ENCODE data around the gene UCN2.

UCN2 gene

DNA sequence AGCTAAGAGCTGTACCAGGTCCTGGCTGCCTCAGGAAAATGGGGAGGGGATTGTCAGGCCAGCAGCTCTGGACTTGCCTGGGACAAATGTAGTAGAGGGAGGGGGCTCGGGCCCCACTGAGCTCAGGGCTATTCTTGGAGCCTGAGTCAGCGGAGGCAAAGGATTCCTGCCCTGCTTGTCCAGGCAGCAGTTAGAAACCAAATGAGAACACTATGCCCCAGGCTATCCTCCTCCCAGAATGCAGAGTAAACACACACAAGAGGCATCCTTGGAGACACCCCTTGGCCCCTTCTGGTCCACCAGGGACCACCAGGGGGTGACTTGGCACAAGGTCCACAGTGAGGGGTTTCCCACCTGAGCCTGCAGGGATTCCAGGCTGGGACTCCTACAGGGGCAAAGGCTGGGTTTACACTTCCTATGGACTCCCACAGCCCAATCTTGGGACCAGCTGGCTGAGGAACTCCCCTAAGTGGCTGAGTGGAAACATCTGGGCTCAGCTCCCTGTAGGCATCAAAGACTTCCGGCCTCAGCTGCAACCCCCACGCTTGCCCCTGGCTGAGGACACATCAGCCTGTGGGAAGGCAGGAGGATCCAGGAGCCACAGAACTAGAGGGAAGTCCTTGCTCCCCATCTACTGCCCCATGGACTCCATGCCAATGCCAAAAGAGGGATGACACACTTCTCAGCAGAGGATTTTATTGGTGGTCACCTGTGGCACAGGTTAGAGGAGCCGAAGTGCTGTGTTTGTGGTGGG is 34.9 kb upstream of the UCN2 start:
- Histone ChIP-seq H3K9ac (ENCODE audit: low read depth in 1 of 2, low read length in 2 of 2) (no peak overlapping the region), H3K4me1 (ENCODE audit: control insufficient read depth in 1 of 2, insufficient read depth in 2 of 2, low read length in 2 of 2) (peaks cover 0 to 35% of the 10 kb centered on the region in 2 donors), H3K9me3 (ENCODE audit: control insufficient read depth in 1 of 2, low read length in 2 of 2) (no peaks in the 10 kb centered on the region), H3K4me3 (ENCODE audit: low read depth in 1 of 2, low read length in 2 of 2) (no peak overlapping the region), H3K27me3 (ENCODE audit: control insufficient read depth in 1 of 2, insufficient read depth in 2 of 2, low read length in 2 of 2) (peaks cover 0 to 5% of the 10 kb centered on the region in 2 donors), H3K36me3 (ENCODE audit: control insufficient read depth in 1 of 2, insufficient read depth in 2 of 2, low read length in 2 of 2) (peaks cover 39 to 60% of the 10 kb centered on the region in 2 donors), H3K27ac (ENCODE audit: low read depth, low read length) (peak overlapping the region; percentile 70)

DNA sequence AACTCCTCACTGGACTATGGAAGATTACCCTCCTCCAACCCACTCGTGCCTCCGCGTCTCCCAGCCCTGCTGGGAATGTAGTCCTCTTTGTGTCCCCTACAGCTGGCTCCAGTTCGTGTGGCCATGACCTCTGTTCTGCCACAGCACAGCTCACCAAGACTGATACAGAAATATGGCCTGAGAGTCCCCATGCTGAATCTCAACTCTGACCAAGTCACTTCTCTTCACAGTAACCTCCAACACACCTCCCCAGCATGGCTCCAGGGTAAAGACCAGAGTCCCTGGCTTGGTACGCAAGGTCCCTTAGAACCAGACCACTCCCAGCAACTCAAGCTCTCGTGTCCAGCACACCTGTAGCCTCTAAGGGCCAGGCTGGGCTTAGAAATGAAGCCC is 33.8 kb upstream of the UCN2 start:
- Histone ChIP-seq H3K9me3 (ENCODE audit: control insufficient read depth in 1 of 2, low read length in 2 of 2) (no peaks in the 10 kb centered on the region), H3K4me1 (ENCODE audit: control insufficient read depth in 1 of 2, insufficient read depth in 2 of 2, low read length in 2 of 2) (peaks cover 0 to 35% of the 10 kb centered on the region in 2 donors), H3K36me3 (ENCODE audit: control insufficient read depth in 1 of 2, insufficient read depth in 2 of 2, low read length in 2 of 2) (peaks cover 31 to 49% of the 10 kb centered on the region in 2 donors), H3K27me3 (ENCODE audit: control insufficient read depth in 1 of 2, insufficient read depth in 2 of 2, low read length in 2 of 2) (peaks cover 3 to 5% of the 10 kb centered on the region in 2 donors), H3K27ac (ENCODE audit: low read depth, low read length) (peak overlapping the region; percentile 24), H3K9ac (ENCODE audit: low read depth in 1 of 2, low read length in 2 of 2) (no peak overlapping the region), H3K4me3 (ENCODE audit: low read depth in 1 of 2, low read length in 2 of 2) (no peak overlapping the region)

DNA sequence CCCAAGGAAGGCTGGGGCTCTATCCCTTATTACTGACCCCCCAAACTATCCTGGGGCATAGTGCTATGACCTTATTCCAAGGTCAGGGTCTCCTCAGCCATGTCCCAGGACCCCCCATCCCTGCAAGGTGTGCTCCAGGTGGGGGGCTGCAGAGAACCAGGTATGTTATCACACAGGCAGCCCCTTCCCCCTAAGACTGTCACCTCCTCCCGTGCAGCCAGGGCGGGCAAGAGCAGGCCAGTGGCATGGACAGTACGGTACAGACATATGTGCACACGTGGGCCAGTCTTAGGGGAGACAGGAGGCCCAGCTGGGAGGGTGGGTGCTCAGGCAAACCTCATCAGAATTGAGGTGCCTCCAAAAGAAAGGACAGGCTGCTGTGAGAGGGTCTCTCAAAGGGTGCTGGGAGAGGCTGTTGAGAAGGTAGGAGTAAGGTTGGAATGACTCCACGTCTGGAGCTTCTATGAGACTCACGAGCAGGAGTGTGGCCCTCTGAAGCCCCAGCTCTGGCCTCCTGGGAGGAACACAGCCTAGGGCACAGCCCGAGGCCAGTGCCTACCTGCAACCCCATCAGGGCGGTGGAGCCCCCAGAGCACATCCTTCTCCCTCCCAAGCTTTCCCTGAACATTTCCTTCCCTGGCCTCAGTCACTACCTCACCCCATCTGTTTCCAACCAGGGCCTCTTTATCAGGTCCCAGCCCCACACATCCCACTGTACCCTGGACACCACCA is 33.3 kb upstream of the UCN2 start:
- H3K9me3 ChIP-seq (ENCODE audit: control insufficient read depth in 1 of 2, low read length in 2 of 2) = no peaks in the 10 kb centered on the region
- no peak overlapping the region for H3K4me3 ChIP-seq (ENCODE audit: low read depth in 1 of 2, low read length in 2 of 2)
- H3K4me1 ChIP-seq (ENCODE audit: control insufficient read depth in 1 of 2, insufficient read depth in 2 of 2, low read length in 2 of 2) = peaks cover 0 to 35% of the 10 kb centered on the region in 2 donors
- no peak overlapping the region for H3K9ac ChIP-seq (ENCODE audit: low read depth in 1 of 2, low read length in 2 of 2)
- H3K36me3 ChIP-seq (ENCODE audit: control insufficient read depth in 1 of 2, insufficient read depth in 2 of 2, low read length in 2 of 2) = peaks cover 28 to 44% of the 10 kb centered on the region in 2 donors
- H3K27ac ChIP-seq (ENCODE audit: low read depth, low read length) = no peak overlapping the region
- H3K27me3 ChIP-seq (ENCODE audit: control insufficient read depth in 1 of 2, insufficient read depth in 2 of 2, low read length in 2 of 2) = peaks cover 3 to 5% of the 10 kb centered on the region in 2 donors

DNA sequence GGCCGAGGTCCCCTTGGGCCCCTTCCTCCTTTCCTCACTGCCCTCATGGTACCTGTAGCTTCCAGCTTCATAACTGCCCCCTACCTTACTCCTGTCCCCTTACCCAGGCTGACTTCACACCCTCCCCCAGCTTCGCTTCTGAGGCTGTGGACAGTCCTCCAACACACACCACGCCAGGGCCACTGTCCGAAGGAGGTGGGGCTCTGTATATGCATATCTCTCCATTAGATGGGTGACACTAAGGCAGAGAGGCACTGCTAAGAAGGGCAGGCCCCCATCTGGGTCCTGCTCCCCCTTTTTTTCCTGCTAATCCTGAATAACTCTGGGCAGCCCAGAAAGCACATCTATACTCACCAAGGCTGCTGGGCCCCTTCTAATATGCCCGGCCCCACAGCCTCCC is 32.6 kb upstream of the UCN2 start:
- Histone ChIP-seq H3K4me3 (ENCODE audit: low read depth in 1 of 2, low read length in 2 of 2) (no peak overlapping the region), H3K9ac (ENCODE audit: low read depth in 1 of 2, low read length in 2 of 2) (no peak overlapping the region), H3K27ac (ENCODE audit: low read depth, low read length) (no peak overlapping the region), H3K4me1 (ENCODE audit: control insufficient read depth in 1 of 2, insufficient read depth in 2 of 2, low read length in 2 of 2) (peaks cover 0 to 35% of the 10 kb centered on the region in 2 donors), H3K9me3 (ENCODE audit: control insufficient read depth in 1 of 2, low read length in 2 of 2) (no peaks in the 10 kb centered on the region), H3K36me3 (ENCODE audit: control insufficient read depth in 1 of 2, insufficient read depth in 2 of 2, low read length in 2 of 2) (peaks cover 21 to 37% of the 10 kb centered on the region in 2 donors), H3K27me3 (ENCODE audit: control insufficient read depth in 1 of 2, insufficient read depth in 2 of 2, low read length in 2 of 2) (peaks cover 3 to 5% of the 10 kb centered on the region in 2 donors)

DNA sequence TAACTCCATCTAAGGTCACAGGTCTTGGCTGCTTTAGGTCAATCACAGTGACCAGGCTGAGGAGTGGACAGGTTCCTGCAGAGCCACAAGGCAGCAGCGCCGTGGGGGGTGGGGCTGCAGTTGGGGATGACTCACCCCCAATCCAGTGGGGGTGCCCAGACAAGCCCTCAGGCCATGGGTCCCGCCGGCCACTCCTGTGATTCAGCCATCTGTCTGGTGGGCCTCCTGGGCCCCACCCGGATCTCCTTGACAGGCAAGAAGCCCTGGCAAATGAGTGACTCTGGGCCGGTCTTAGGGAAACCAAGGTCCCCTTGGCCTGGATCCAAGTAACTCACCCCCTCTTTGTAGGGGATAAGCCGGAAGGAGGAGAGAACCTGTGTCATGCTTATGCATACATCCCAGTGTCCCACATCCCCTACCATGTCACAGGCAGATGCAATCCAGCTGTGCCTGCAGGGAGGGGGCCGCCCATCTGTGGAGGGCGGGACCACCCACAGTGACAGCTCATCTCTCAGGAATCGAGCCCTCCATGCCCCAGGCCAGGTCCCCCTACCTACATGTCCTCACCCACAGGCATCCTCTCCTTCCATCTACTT is 32.0 kb upstream of the UCN2 start:
- no peak overlapping the region for H3K9ac ChIP-seq (ENCODE audit: low read depth in 1 of 2, low read length in 2 of 2)
- no peak overlapping the region for H3K27ac ChIP-seq (ENCODE audit: low read depth, low read length)
- no peak overlapping the region for H3K4me3 ChIP-seq (ENCODE audit: low read depth in 1 of 2, low read length in 2 of 2)
- H3K36me3 ChIP-seq (ENCODE audit: control insufficient read depth in 1 of 2, insufficient read depth in 2 of 2, low read length in 2 of 2) = peaks cover 15 to 32% of the 10 kb centered on the region in 2 donors
- no peaks in the 10 kb centered on the region for H3K9me3 ChIP-seq (ENCODE audit: control insufficient read depth in 1 of 2, low read length in 2 of 2)
- peaks cover 3 to 5% of the 10 kb centered on the region in 2 donors for H3K27me3 ChIP-seq (ENCODE audit: control insufficient read depth in 1 of 2, insufficient read depth in 2 of 2, low read length in 2 of 2)
- peaks cover 0 to 35% of the 10 kb centered on the region in 2 donors for H3K4me1 ChIP-seq (ENCODE audit: control insufficient read depth in 1 of 2, insufficient read depth in 2 of 2, low read length in 2 of 2)

DNA sequence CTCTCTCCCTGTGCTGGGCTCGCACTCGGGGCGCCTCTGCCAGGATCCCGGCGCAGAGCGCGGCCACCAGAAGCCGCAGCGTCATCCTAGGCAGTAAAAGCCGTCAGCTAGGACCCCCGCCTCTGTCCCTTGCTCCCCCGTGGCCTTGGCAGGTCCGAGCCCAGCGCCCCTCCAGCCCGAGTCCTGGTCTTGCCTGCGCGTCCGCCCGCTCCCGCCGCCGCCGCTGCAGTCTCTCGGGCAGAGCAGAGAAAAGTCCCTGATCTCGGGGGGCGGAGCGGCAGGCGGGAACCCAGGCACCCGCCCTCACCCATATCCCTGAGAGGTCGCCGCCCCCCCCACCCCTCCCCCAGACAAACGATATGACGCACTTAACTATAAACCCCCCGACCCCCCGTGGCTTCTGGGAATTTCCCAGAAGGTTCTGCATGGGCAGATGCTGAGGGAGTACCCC is 31.5 kb upstream of the UCN2 start, which contains the start of gene COL7A1:
Gene COL7A1, minus strand, starts transcription at position 255 of the 451 bp plus-strand sequence. Its CDS starts 170 bp downstream, at position 85.
- peak within 1 kb of the TSS in 1 of 2 donors; percentile 10 for H3K9ac ChIP-seq (ENCODE audit: low read depth in 1 of 2, low read length in 2 of 2)
- peak within 1 kb of the TSS; percentile 5 to 59 for H3K4me3 ChIP-seq (ENCODE audit: low read depth in 1 of 2, low read length in 2 of 2)
- peaks cover 10 to 27% of the 10 kb centered on the region in 2 donors for H3K36me3 ChIP-seq (ENCODE audit: control insufficient read depth in 1 of 2, insufficient read depth in 2 of 2, low read length in 2 of 2)
- H3K4me1 ChIP-seq (ENCODE audit: control insufficient read depth in 1 of 2, insufficient read depth in 2 of 2, low read length in 2 of 2) = peaks cover 0 to 35% of the 10 kb centered on the region in 2 donors
- no peaks in the 10 kb centered on the region for H3K9me3 ChIP-seq (ENCODE audit: control insufficient read depth in 1 of 2, low read length in 2 of 2)
- no peak within 1 kb of the TSS for H3K27ac ChIP-seq (ENCODE audit: low read depth, low read length)
- peaks cover 3 to 5% of the 10 kb centered on the region in 2 donors for H3K27me3 ChIP-seq (ENCODE audit: control insufficient read depth in 1 of 2, insufficient read depth in 2 of 2, low read length in 2 of 2)

DNA sequence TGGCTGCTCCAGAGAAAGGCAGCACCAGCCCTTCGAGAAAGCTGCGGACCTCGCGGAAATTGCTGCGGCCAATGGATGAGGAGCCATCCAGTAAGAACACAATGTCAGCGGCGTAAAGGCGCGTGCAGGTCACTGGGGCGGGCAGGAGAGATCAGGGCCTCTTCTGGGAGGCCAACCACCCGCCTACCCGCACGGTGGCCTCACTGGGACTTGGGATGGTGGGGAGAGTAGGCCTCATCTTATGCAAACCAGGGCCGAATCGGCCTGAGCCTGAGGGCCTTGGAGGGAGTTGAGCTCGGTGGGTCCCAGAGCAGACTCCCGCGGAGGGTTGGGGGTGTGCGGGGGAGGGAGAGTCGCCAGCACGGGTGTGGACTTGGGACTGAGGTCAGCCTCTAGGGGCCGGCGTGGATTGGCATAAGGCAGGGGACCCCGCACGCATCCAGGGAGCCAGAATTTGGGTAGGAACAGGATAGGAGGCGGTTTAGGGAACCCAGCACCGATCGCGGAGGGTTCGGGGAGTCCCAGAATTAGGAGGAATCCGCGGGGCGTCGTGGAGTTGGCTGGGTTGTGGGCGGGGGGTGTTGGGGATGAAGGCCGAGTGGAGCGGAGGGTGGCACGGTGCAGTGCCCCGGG is 31.0 kb upstream of the UCN2 start:
- Histone ChIP-seq H3K27ac (ENCODE audit: low read depth, low read length) (no peak overlapping the region), H3K4me3 (ENCODE audit: low read depth in 1 of 2, low read length in 2 of 2) (peak overlapping the region; percentile 5 to 59), H3K36me3 (ENCODE audit: control insufficient read depth in 1 of 2, insufficient read depth in 2 of 2, low read length in 2 of 2) (peaks cover 4 to 21% of the 10 kb centered on the region in 2 donors), H3K9ac (ENCODE audit: low read depth in 1 of 2, low read length in 2 of 2) (peak overlapping the region in 1 of 2 donors; percentile 10), H3K4me1 (ENCODE audit: control insufficient read depth in 1 of 2, insufficient read depth in 2 of 2, low read length in 2 of 2) (peaks cover 0 to 31% of the 10 kb centered on the region in 2 donors), H3K27me3 (ENCODE audit: control insufficient read depth in 1 of 2, insufficient read depth in 2 of 2, low read length in 2 of 2) (peaks cover 3 to 5% of the 10 kb centered on the region in 2 donors), H3K9me3 (ENCODE audit: control insufficient read depth in 1 of 2, low read length in 2 of 2) (no peaks in the 10 kb centered on the region)

DNA sequence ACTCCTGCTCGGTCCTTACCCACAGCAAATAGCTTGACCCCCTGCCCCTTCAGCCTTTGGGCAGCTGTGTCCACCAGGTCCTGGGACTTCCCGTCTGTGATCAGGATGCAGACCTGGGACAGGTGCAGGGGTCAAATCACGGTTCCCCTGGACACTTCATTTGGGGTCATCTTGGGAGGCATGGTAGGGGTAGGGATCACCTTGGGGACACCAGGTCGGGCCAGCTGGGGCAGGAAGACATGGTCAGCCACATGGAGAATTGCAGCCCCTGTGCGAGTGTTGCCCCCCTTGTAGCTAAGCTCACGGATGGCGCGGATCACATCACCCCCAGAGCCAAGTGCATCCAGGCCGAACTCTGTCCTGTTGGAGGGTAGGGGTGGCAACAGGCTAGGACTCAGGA is 29.8 kb upstream of the UCN2 start:
- Histone ChIP-seq H3K9ac (ENCODE audit: low read depth in 1 of 2, low read length in 2 of 2) (no peak overlapping the region), H3K27me3 (ENCODE audit: control insufficient read depth in 1 of 2, insufficient read depth in 2 of 2, low read length in 2 of 2) (peaks cover 3 to 5% of the 10 kb centered on the region in 2 donors), H3K36me3 (ENCODE audit: control insufficient read depth in 1 of 2, insufficient read depth in 2 of 2, low read length in 2 of 2) (peaks cover 0 to 9% of the 10 kb centered on the region in 2 donors), H3K9me3 (ENCODE audit: control insufficient read depth in 1 of 2, low read length in 2 of 2) (no peaks in the 10 kb centered on the region), H3K27ac (ENCODE audit: low read depth, low read length) (no peak overlapping the region), H3K4me1 (ENCODE audit: control insufficient read depth in 1 of 2, insufficient read depth in 2 of 2, low read length in 2 of 2) (peaks cover 0 to 22% of the 10 kb centered on the region in 2 donors), H3K4me3 (ENCODE audit: low read depth in 1 of 2, low read length in 2 of 2) (no peak overlapping the region)

DNA sequence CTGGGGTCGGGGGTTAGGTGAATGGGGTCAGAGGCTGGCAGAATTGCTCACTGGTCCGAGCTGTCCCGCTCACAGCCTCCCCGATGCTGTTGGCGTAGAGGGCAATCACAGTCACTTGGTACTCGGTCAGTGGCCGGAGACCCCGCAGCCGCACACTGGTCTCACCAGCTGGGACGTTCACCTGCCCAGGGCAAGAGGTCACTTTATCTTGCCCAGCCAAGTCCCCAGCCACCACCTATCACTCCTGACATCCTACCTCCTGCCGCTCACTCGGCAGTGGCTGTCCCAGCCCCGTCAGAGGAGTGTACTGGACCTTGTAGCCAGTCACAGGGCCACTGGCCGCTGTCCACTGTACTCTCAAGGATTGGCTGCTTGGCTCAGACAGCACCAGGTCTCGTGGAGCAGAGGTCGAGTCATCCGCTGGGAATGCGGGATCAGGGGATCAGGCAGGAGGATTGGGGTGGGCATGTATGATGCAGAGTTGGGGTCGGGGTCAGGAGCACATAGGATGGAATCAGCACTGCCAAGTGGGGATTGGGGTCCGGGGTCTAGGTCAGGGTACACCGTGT is 29.0 kb upstream of the UCN2 start:
- Histone ChIP-seq H3K4me1 (ENCODE audit: control insufficient read depth in 1 of 2, insufficient read depth in 2 of 2, low read length in 2 of 2) (peaks cover 0 to 15% of the 10 kb centered on the region in 2 donors), H3K36me3 (ENCODE audit: control insufficient read depth in 1 of 2, insufficient read depth in 2 of 2, low read length in 2 of 2) (peaks cover 0 to 2% of the 10 kb centered on the region in 2 donors), H3K9me3 (ENCODE audit: control insufficient read depth in 1 of 2, low read length in 2 of 2) (no peaks in the 10 kb centered on the region), H3K27me3 (ENCODE audit: control insufficient read depth in 1 of 2, insufficient read depth in 2 of 2, low read length in 2 of 2) (peaks cover 3 to 5% of the 10 kb centered on the region in 2 donors), H3K27ac (ENCODE audit: low read depth, low read length) (no peak overlapping the region), H3K4me3 (ENCODE audit: low read depth in 1 of 2, low read length in 2 of 2) (no peak overlapping the region), H3K9ac (ENCODE audit: low read depth in 1 of 2, low read length in 2 of 2) (no peak overlapping the region)

All from duodenal mucosa (tissue), 2 donors.